ENCODE results near the gene MSX1. TPM values are rescaled to one million over a fixed set of nuclear protein-coding genes. Genes with fewer than 3 reads are reported as not detected.

Gene MSX1
- polyA plus RNA-seq, 1 donor from 2014 or later: 2.8 TPM

GRCh38 chr4:4845027-4845426 is 14.4 kb upstream of the MSX1 start:
- peaks cover 3% of the 10 kb centered on the region for H3F3A ChIP-seq (ENCODE audit: insufficient read depth, low read length, poor library complexity, severe bottlenecking)
- H3K79me2 ChIP-seq (replicated peaks; ENCODE audit: insufficient read depth, low read length): no peaks in the 10 kb centered on the region
- TF ChIP-seq CTCF (IDR thresholded peaks at IDR 0.05; ENCODE audit: poor library complexity, severe bottlenecking) (no peak), TAF1 (IDR thresholded peaks at IDR 0.05; ENCODE audit: low read depth) (no peak), RAD21 (conservative IDR thresholded peaks at IDR 0.05) (no peak), POLR2AphosphoS5 (IDR thresholded peaks at IDR 0.05) (no peak), REST (IDR thresholded peaks at IDR 0.05; ENCODE audit: borderline replicate concordance) (no peak), EZH2 (IDR thresholded peaks at IDR 0.05; ENCODE audit: borderline replicate concordance, insufficient read depth, low read length, poor library complexity, severe bottlenecking) (no peak), SMC3 (conservative IDR thresholded peaks at IDR 0.05; ENCODE audit: poor library complexity) (no peak)
- no peaks in the 10 kb centered on the region for H4K20me1 ChIP-seq (ENCODE audit: insufficient read depth)
- no peak overlapping the region for H3K4me2 ChIP-seq (ENCODE audit: low read length)
- H3K9ac ChIP-seq (ENCODE audit: low read length): no peak overlapping the region
- no peaks in the 10 kb centered on the region for H3K9me2 ChIP-seq (ENCODE audit: insufficient read depth, low read length)
- H3K27me3 ChIP-seq (ENCODE audit: insufficient read depth, low read depth, low read length): peaks cover 5% of the 10 kb centered on the region
- H3K36me3 ChIP-seq (ENCODE audit: insufficient read depth, low read length): no peaks in the 10 kb centered on the region
- H3K27ac ChIP-seq (ENCODE audit: low read length): peak overlapping the region; percentile 96
- H3K9me3 ChIP-seq (ENCODE audit: low read length): no peaks in the 10 kb centered on the region
- no peak overlapping the region for H3K4me3 ChIP-seq (ENCODE audit: low read length)
- H2AFZ ChIP-seq (ENCODE audit: low read depth, low read length): no peak overlapping the region

- Histone ChIP-seq H3K79me2 (replicated peaks; ENCODE audit: insufficient read depth, low read length) (no peaks in the 10 kb centered on the region), H3K9me3 (ENCODE audit: low read length) (no peaks in the 10 kb centered on the region), H4K20me1 (ENCODE audit: insufficient read depth) (no peaks in the 10 kb centered on the region)
These were observed 12.5 kb upstream of the MSX1 start for GRCh38 chr4:4847011-4847410.

More at GRCh38 chr4:4847011-4847410, 12.5 kb upstream of the MSX1 start:
- Histone ChIP-seq H3K36me3 (ENCODE audit: insufficient read depth, low read length) (no peaks in the 10 kb centered on the region), H3K27ac (ENCODE audit: low read length) (no peak overlapping the region), H3K4me2 (ENCODE audit: low read length) (no peak overlapping the region), H3K27me3 (ENCODE audit: insufficient read depth, low read depth, low read length) (peaks cover 24% of the 10 kb centered on the region), H3F3A (ENCODE audit: insufficient read depth, low read length, poor library complexity, severe bottlenecking) (peaks cover 3% of the 10 kb centered on the region), H2AFZ (ENCODE audit: low read depth, low read length) (no peak overlapping the region), H3K9me2 (ENCODE audit: insufficient read depth, low read length) (no peaks in the 10 kb centered on the region), H3K9ac (ENCODE audit: low read length) (no peak overlapping the region), H3K4me3 (ENCODE audit: low read length) (no peak overlapping the region)
- no peak for TF ChIP-seq EZH2 (IDR thresholded peaks at IDR 0.05; ENCODE audit: borderline replicate concordance, insufficient read depth, low read length, poor library complexity, severe bottlenecking)
- TF ChIP-seq MXI1 (conservative IDR thresholded peaks at IDR 0.05; ENCODE audit: poor library complexity, severe bottlenecking): no peak
- TF ChIP-seq TAF1 (IDR thresholded peaks at IDR 0.05; ENCODE audit: low read depth): no peak
- TF ChIP-seq CTCF (IDR thresholded peaks at IDR 0.05; ENCODE audit: poor library complexity, severe bottlenecking): no peak
- no peak for TF ChIP-seq POLR2AphosphoS5 (IDR thresholded peaks at IDR 0.05)
- no peak for TF ChIP-seq SMC3 (conservative IDR thresholded peaks at IDR 0.05; ENCODE audit: poor library complexity)
- TF ChIP-seq REST (IDR thresholded peaks at IDR 0.05; ENCODE audit: borderline replicate concordance): no peak
- TF ChIP-seq EP300 (conservative IDR thresholded peaks at IDR 0.05; ENCODE audit: poor library complexity, severe bottlenecking): no peak
- TF ChIP-seq RAD21 (conservative IDR thresholded peaks at IDR 0.05): no peak
